NCI-H345 (cell line): ENCODE measurements around the gene IFT80.
"Not testable (repeated sequence)": the region's sequence is repeated elsewhere in the genome, so short reads cannot be mapped to it uniquely, and the experiment has no call there.

Experiments used
- DNase-seq: peaks from one replicate; lab custom pipeline; 2025; lab: John Stamatoyannopoulos, UW

The IFT80 gene

DNA sequence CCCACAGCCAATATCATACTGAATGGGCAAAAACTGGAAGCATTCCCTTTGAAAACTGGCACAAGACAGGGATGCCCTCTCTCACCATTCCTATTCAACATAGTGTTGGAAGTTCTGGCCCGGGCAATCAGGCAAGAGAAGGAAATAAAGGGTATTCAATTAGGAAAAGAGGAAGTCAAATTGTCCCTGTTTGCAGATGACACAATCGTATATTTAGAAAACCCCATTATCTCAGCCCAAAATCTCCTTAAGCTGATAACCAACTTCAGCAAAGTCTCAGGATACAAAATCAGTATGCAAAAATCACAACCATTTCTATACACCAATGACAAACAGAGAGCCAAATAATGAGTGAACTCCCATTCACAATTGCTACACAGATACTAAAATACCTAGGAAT lies 36.1 kb downstream of the IFT80 start:
- not testable (repeated sequence) for DNase-seq

GRCh38 chr3:160355826-160356225 lies 43.2 kb downstream of the IFT80 start:
- no peak for DNase-seq

- DNase-seq: no peak
Measured at GRCh38 chr3:160346511-160346910, 52.5 kb downstream of the IFT80 start.

- DNase-seq: no peak
Measured at GRCh38 chr3:160343132-160343531, 55.9 kb downstream of the IFT80 start.

GRCh38 chr3:160340351-160340750 lies 58.7 kb downstream of the IFT80 start:
- DNase-seq: no peak

- DNase-seq: no peak
Measured at GRCh38 chr3:160331127-160331937, 67.7 kb downstream of the IFT80 start.

GRCh38 chr3:160330690-160331089 lies 68.3 kb downstream of the IFT80 start:
- no peak for DNase-seq

- DNase-seq: no peak
Measured at GRCh38 chr3:160330109-160330508, 68.9 kb downstream of the IFT80 start.

DNA sequence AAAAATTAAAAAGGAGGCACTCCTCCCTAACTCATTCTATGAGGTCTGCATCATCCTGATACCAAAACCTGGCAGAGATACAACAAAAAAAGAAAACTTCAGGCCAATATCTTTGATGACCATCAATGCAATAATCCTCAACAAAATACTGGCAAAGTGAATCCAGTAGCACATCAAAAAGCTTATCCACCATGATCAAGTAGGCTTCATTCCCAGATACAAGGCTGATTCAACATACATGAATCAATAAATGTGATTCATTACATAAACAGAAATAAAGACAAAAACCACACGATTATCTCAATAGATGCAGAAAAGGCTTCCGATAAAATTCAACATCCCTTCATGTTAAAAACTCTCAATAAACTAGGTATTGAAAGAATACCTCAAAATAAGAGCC lies 72.7 kb downstream of the IFT80 start:
- not testable (repeated sequence) for DNase-seq

GRCh38 chr3:160321821-160322220 lies 77.2 kb downstream of the IFT80 start:
- not testable (repeated sequence) for DNase-seq

GRCh38 chr3:160319322-160319721 lies 79.7 kb downstream of the IFT80 start:
- no peak for DNase-seq

GRCh38 chr3:160314995-160315394 lies 84.0 kb downstream of the IFT80 start:
- DNase-seq: no peak

GRCh38 chr3:160312014-160312624 lies 86.9 kb downstream of the IFT80 start:
- DNase-seq: no peak

- no peak for DNase-seq
Measured at GRCh38 chr3:160302806-160303205, 96.2 kb downstream of the IFT80 start.

DNA sequence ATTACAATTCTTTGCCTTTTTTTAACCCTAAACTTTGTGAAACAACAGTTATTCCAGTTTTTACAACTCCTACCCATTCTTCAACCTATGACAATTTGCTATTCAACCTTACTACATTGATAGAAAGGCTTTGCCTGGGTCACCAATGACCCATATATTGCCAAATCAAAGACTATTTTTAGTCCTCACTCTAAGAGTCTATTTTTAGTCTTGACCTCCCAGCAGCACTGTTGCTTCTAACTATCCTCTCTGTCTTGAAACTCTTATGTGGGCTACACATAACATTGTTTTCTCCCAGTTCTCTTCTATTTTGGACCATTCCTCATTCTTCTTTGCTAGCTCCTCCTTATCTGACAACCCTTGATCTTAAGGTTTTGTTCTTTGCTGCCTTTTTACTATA lies 102.4 kb downstream of the IFT80 start:
- no peak for DNase-seq

- no peak for DNase-seq
Measured at GRCh38 chr3:160291909-160292299, 107.1 kb downstream of the IFT80 start.

GRCh38 chr3:160291290-160291908 lies 107.6 kb downstream of the IFT80 start:
- DNase-seq: no peak

DNA sequence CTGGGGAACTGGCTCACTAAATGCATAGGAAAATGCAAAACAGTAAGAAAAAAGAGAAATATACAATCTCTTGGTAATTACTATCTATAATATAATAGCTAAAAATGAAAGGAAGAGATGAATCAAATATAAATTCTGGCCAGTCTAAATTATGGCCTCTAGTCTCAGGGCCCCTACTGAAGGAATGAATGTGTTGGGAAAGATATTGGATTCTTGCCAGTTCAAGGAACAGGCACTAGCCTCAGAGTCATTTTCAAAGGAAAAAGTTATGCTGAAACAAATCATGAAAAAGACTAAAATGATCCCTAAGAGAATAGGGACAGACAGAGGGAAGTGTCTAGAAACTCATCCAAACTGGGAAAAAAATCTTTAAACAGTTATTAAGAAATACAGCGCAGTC lies 111.4 kb downstream of the IFT80 start:
- DNase-seq: no peak

DNA sequence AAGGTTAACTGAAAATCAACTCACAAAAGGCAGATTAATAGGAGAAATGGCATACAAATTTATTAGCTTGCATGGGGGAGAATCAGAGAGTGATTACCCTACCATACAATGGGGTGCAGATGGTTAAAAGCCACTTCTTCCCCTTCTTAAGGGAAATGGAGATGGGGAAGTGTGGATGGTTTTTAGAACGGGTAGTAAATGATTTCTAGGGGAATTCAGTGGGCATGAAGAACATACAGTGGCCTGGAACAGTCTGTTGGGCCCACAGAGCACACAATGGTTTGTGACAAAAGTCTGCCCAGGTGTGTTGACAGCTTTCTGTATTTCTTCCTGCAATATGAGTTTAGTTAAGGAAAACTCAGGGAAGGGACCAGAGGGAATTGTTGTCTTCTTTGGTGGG lies 112.8 kb downstream of the IFT80 start:
- DNase-seq: no peak

DNA sequence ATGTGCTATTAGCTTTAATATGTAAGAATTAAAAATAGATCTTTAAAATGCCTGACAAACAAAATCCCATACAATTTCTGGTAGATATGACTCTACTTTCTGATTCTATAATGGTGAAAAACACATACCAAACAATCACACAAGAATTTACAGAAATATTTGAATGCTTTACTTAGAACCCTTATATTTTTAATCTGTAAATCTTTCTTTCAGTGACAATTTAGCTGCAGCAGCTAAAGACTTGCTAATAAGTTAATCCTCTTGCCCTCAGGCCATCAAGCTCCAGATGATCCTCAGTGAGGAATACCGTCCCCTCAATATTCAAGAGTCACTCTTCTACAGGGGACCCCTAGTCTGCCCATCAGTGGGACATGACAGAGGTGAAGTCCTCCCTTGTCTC lies 118.2 kb downstream of the IFT80 start:
- DNase-seq: no peak

DNA sequence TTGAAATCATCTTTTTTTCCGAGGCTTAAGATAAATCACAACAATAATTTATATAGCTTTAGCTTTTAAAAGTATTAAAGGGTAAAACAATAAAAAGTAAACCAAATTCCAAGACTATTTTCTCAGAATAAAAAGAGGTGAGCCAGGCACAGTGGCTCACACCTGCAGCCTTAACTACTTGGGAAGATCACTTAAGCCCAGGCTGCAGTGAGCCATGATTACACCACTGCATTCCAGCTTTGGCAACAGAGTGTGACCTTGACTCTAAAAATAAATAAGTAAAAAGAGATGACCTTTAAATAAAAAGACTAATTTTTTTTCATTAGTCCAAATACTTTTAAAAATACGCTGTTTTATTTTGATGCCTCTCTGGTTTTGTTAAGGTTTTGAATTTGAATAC lies 119.4 kb downstream of the IFT80 start:
- DNase-seq: no peak

GRCh38 chr3:160278210-160278609 lies 120.8 kb downstream of the IFT80 start:
- no peak for DNase-seq

- no peak for DNase-seq
Measured at GRCh38 chr3:160265088-160265487, 133.9 kb downstream of the IFT80 start.
